Prostate gland (tissue), 2 donors: ENCODE data around the gene PRR32. TPM values are rescaled to one million over a fixed set of nuclear protein-coding genes. Genes with fewer than 3 reads are reported as not detected.

Source experiments
- DNase-seq: peaks from one replicate; pipeline ENCODE4 v3.0.0-alpha.2; 2019; ENCODE audit warnings: low spot score
- H3K27ac ChIP-seq, 2 donors: fragments of 200-600 bp; sonication (generic); 2 replicates each; pipeline ENCODE4 v1.5.1; 2017 to 2019
- H3K27me3 ChIP-seq: fragments of 200-600 bp; sonication (generic); replicated peaks from 2 replicates; pipeline ENCODE4 v1.5.1; 2019; ENCODE audit not compliant: insufficient read depth
- H3K36me3 ChIP-seq, 2 donors: fragments of 200-600 bp; sonication (generic); 1 replicate in 1 of 2; 2 replicates in 1 of 2; pipeline versions ENCODE4 v1.5.1 to v1.8.1; 2017 to 2019
- H3K4me1 ChIP-seq: fragments of 200-600 bp; sonication (generic); replicated peaks from 2 replicates; pipeline ENCODE4 v1.5.1; 2019
- H3K4me3 ChIP-seq, 2 donors: fragments of 200-600 bp; sonication (generic); 2 replicates each; pipeline ENCODE4 v1.5.1; 2017 to 2019
- H3K9me3 ChIP-seq: fragments of 200-600 bp; sonication (generic); 2 replicates; pipeline ENCODE4 v1.5.1; 2017
- CTCF ChIP-seq, 4 experiments: fragments of 200-600 bp in 2 of 4; fragments of 450-650 bp in 2 of 4; sonication (generic) in 2 of 4; IDR thresholded peaks; 1 replicate in 3 of 4; 2 replicates in 1 of 4; pipeline ENCODE4 v1.5.1; 2016 to 2019; ENCODE audit warnings: antibody characterized with exemption in 4 of 4, mild to moderate bottlenecking in 2 of 4, moderate library complexity in 2 of 4
- POLR2A ChIP-seq: fragments of 450-650 bp; IDR thresholded peaks from one replicate; pipeline ENCODE4 v1.6.1; 2016; ENCODE audit warnings: antibody characterized with exemption, mild to moderate bottlenecking
- POLR2AphosphoS5 ChIP-seq: sonication (generic); formaldehyde crosslinking; IDR thresholded peaks from one replicate; pipeline ENCODE4 v1.6.1; 2017; ENCODE audit warnings: antibody characterized with exemption
- WGBS: methylation state at CpG from one replicate; pipeline ENCODE4 v1.1.5; 2018; 5-methylcytosine and 5-hydroxymethylcytosine counted together
- intact Hi-C: fragments of 100-400 bp; cut with DNase I; formaldehyde crosslinking; loops from one replicate; pipeline ENCODE4 v1.14.2; 2022
- total RNA-seq, 2 donors: library from RNA; depleted of rRNA; stranded (reverse); fragments of >200 nt; gene quantifications; one replicate each; pipeline ENCODE4 v1.1.0, GENCODE V29; 2016

The PRR32 gene
- total RNA-seq, 2 donors from 2014 or later: not detected

- no peak for DNase-seq
- intact Hi-C loops: no loop called here
- H3K36me3 ChIP-seq: no peaks in the 10 kb centered on the region
Observed at GRCh38 chrX:126847143-126847542, 27.6 kb downstream of the PRR32 start.

GRCh38 chrX:126855839-126856524 lies 36.5 kb downstream of the PRR32 start:
- no peak overlapping the region for H3K4me3 ChIP-seq
- H3K4me1 ChIP-seq: no peaks in the 10 kb centered on the region
- no peaks in the 10 kb centered on the region for H3K27me3 ChIP-seq
- TF ChIP-seq POLR2AphosphoS5 (no peak), POLR2A (no peak), CTCF (IDR thresholded peaks at IDR 0.05) (no peak)
- no peak for DNase-seq
- intact Hi-C loops: no loop called here
- no peaks in the 10 kb centered on the region for H3K36me3 ChIP-seq
- no peaks in the 10 kb centered on the region for H3K9me3 ChIP-seq
- 100% methylated on average over 5 of the region's 5 CpGs for whole genome bisulfite sequencing
- no peak overlapping the region for H3K27ac ChIP-seq

More at GRCh38 chrX:126847143-126847542, 27.6 kb downstream of the PRR32 start:
- Histone ChIP-seq H3K27ac (no peak overlapping the region), H3K4me3 (no peak overlapping the region), H3K27me3 (no peaks in the 10 kb centered on the region), H3K9me3 (no peaks in the 10 kb centered on the region), H3K4me1 (no peaks in the 10 kb centered on the region)
- TF ChIP-seq POLR2A (no peak), CTCF (IDR thresholded peaks at IDR 0.05) (no peak)
- WGBS: 91% methylated on average over 3 of the region's 3 CpGs
